Measurements from ENCODE around the gene ADAMTS15.

Gene ADAMTS15, protein sequence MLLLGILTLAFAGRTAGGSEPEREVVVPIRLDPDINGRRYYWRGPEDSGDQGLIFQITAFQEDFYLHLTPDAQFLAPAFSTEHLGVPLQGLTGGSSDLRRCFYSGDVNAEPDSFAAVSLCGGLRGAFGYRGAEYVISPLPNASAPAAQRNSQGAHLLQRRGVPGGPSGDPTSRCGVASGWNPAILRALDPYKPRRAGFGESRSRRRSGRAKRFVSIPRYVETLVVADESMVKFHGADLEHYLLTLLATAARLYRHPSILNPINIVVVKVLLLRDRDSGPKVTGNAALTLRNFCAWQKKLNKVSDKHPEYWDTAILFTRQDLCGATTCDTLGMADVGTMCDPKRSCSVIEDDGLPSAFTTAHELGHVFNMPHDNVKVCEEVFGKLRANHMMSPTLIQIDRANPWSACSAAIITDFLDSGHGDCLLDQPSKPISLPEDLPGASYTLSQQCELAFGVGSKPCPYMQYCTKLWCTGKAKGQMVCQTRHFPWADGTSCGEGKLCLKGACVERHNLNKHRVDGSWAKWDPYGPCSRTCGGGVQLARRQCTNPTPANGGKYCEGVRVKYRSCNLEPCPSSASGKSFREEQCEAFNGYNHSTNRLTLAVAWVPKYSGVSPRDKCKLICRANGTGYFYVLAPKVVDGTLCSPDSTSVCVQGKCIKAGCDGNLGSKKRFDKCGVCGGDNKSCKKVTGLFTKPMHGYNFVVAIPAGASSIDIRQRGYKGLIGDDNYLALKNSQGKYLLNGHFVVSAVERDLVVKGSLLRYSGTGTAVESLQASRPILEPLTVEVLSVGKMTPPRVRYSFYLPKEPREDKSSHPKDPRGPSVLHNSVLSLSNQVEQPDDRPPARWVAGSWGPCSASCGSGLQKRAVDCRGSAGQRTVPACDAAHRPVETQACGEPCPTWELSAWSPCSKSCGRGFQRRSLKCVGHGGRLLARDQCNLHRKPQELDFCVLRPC

DNA sequence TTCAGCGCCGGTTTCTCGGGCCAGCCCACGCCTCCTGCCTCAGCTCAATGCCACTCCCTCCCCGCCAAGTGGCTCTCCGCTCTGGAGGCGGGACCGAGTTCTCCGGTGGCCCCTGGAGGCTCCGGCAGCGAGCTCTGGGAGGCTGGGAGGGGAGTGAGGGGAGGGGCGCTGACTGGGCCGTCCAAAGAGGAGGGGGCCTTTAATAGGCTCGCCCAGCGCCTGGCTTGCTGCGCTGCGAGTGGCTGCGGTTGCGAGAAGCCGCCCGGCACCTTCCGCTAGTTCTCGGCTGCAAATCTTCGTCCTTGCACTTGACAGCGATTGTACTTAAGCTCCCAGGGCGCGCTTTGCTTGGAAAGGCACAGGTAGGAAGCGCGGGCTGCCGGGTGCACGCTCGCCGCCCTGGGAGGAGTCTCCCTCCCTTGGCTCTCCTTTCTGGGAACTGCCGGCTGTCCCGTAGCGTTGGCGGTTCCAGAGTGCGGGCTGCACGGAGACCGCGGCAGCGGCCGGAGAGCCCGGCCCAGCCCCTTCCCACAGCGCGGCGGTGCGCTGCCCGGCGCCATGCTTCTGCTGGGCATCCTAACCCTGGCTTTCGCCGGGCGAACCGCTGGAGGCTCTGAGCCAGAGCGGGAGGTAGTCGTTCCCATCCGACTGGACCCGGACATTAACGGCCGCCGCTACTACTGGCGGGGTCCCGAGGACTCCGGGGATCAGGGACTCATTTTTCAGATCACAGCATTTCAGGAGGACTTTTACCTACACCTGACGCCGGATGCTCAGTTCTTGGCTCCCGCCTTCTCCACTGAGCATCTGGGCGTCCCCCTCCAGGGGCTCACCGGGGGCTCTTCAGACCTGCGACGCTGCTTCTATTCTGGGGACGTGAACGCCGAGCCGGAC lies at the start of gene ADAMTS15:
Gene ADAMTS15, plus strand, starts transcription at position 230 of the 894 bp plus-strand sequence. Its CDS starts 329 bp downstream, at position 559.
- peak; percentile 68 for DNase-seq (ENCODE audit: low spot score)

DNA sequence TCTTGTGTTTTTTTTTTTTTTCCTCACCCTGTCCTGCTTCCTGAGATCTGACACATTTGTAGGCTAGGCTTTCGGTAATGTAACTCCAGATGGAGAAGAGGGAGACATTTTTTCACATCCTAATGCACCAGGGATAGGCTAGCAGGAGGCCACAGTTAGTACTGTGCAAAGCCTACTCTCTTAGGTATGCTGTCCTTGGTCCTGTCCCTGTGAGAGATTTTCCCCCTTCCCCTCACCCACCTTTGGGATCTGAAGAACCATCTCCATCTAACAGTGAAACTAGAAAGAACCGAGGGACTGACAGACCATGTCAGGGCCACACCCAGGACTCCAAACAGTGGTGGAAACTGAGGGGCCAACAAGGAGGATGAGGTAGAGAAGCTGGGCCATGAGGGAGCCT lies 49.2 kb upstream of the ADAMTS15 start:
- no peak for DNase-seq (ENCODE audit: low spot score)

DNA sequence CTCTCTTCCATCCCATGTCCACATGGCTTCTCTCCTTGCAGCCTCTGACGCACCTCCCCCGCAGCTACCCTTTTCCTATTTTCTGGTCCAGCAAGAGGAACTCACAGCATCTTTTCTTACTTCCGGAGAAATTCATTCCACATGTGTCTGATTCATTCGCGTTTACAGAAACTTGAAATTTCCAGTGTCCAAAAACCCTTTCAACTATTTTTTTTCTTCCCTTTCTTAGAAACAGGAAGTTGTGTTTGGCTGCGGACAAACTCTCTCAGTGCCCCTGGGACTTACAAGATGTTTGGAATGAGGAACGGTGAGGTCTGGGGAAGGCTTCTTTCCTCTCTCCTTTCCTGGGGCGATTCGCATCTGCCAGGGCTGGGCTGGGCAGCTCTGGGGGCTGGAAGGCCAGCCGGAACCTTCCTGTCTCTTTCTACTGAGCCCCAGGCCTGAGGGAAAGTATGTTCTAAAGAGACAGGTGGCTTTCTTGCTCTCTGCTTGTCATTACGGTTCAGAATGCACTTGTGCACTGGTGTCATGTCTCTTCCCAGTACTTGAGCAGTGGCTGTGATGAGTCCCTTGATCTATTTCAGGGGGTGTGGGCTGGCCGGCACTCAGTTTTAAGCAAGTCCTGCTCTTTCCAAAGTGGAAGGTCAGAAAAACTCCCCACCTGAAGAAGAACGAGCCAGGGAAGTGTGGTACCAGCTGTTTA lies 47.5 kb upstream of the ADAMTS15 start:
- DNase-seq (ENCODE audit: low spot score) = no peak

DNA sequence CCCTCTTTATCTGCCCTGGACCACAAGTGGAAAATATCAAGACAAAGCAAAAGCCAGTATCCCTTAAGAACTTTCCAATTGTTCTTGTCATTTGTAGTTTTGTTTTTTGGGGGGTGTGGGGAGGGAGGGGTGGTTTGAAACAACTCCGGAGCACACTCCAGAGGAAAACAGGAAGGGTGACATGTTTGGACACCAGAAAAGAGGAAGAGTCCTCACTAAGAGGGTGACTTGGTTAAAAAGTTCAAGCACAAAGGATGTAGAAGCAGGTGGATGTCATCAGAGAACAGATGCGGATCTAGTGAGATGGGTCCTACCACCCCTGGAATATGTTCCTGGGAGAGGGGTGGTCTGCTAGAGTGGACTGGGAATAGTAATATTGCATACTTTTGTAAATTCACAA lies 45.9 kb upstream of the ADAMTS15 start:
- no peak for DNase-seq (ENCODE audit: low spot score)

DNA sequence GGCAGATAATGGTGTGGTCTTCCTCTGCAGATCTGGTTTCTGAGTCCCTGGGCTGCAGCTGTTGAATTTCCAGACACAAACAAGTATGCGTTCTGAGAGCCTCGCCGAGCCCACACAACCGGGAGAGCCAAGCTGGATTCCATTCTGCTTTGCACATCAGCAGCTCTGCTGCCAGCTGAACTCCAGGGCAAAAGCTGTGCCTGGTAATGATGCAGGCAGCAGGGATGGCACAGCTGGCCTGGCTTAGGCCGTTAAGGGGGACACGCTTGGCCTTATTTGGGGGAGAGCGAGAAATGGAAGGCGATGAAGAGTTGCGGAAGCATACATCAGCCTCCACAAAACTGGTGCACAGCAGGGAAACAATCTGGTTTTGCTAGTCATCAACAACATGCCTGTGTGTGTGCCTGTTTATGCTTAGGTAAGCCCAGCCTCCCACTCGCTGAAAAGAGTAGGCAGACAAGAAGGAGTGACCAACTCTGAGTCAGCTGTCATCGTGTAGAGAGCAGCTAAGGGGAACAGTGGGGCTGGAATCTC lies 45.1 kb upstream of the ADAMTS15 start:
- DNase-seq (ENCODE audit: low spot score) = peak; percentile 80

DNA sequence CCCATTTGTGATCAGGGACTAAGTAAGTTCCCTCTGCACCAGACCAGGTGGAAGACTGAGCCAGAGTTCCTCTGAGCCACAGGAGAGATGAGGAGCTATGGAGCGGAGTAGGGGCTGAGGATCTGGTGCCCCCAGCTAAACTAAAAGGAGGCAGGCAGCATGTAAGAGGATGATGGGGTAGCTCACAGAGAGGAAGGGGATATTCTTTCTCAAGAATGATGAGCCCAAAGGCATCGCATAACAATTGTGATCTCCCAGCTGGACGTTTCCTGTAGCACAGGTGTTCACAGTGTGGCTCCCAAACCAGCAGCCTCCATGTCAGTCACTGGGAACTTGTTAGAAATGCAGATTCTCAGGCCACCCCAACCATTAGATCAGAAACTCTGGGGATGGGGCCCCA lies 44.5 kb upstream of the ADAMTS15 start:
- no peak for DNase-seq (ENCODE audit: low spot score)

DNA sequence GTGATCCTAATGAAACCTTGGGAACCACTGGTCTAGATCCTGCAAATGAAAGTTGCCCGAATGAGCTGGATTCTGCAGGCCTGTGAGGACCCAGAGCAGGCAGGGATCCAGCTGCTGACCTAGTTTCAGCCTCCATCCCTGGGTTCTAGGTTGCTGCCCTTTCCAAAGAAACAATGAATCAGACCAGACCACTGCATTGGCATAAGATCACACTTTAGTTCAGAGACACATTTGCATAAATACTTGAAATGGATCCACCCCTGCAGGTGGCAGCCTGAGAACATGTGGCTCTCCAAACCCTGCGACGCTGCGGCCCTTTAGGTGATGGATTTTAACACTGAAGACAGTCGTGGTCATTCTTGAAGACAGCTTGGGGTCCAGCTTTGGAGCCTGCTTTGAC lies 43.7 kb upstream of the ADAMTS15 start:
- DNase-seq (ENCODE audit: low spot score) = peak; percentile 24

DNA sequence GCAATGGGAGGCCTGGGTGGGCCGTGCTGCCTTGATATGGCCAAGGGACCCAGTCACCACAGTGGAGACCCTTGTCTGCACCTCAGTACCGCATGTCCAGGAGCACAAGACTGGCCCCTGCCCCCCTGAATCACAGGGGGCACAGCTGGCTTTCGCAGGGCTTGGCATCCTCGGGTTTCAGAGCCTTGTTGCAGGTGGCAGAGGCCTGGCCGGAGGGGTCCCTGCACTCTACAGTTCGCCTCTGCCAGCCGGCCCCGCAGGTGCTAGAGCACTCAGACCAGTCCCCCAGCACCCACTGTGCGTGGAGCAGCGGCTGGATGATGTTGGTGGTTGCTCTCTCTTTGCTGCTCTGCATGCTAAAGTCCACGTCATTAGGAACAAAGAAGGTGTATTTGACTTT lies 43.0 kb upstream of the ADAMTS15 start:
- DNase-seq (ENCODE audit: low spot score) = no peak

DNA sequence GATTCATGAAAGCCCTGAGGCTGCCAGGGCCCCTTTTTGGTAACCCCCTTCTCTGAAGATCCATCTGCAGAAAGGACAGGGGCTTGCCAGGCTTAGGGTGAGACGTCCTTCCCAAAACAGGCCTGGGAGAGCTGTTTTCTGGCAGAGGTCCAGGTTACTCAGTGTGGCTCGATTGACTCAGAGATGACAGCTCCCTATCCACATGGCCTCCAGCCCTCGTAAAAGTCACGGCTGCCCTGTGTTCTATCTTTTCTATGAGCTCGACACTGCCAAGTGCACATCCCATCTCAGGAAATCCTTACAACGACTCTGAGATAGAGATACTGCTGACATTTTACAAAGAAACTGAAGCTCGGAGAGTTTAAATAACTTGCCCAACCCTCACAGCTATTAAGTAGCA lies 40.5 kb upstream of the ADAMTS15 start:
- DNase-seq (ENCODE audit: low spot score) = peak; percentile 83

DNA sequence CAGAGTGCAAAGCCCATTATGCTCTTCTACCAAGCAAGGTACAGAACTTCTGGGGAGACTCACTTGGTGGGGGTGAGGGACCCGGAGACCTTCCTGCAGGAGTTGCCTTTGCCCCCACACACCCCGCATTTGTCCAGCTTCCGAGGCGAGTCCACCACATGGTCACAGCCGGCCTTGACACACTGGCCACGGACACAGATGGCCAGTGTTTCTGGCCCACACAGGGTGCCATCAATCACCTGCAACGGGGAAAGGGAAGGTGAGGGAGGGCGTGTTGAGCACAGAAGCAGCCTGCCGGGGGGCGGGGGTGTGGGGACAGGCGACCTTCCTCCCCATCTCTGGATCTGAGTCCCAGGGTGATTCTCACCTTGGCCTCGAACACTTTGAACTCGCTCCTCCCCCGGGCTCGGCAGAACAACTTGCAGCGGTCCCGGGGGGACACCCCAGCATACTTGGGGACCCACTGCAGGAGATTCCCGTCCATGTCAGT lies 40.0 kb upstream of the ADAMTS15 start:
- DNase-seq (ENCODE audit: low spot score) = no peak

DNA sequence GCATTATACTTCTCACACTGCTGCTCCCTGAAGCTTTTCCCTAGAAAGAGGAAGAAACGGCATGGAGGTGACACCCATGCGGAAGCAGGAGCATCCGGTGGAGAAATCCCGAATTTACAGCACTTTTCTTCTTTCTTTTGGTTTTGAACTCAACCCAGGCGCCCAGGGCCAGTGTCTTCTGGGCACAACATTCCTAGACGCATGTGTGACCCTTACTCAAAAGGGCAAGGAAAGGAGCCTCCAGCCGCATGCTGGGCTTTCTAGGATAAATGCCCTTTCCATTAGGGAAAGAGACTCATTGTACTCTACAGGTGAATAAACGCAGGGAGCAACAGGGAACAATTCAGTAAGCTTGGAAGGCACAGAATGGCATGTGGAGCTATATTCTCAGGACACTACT lies 39.5 kb upstream of the ADAMTS15 start:
- DNase-seq (ENCODE audit: low spot score) = no peak

DNA sequence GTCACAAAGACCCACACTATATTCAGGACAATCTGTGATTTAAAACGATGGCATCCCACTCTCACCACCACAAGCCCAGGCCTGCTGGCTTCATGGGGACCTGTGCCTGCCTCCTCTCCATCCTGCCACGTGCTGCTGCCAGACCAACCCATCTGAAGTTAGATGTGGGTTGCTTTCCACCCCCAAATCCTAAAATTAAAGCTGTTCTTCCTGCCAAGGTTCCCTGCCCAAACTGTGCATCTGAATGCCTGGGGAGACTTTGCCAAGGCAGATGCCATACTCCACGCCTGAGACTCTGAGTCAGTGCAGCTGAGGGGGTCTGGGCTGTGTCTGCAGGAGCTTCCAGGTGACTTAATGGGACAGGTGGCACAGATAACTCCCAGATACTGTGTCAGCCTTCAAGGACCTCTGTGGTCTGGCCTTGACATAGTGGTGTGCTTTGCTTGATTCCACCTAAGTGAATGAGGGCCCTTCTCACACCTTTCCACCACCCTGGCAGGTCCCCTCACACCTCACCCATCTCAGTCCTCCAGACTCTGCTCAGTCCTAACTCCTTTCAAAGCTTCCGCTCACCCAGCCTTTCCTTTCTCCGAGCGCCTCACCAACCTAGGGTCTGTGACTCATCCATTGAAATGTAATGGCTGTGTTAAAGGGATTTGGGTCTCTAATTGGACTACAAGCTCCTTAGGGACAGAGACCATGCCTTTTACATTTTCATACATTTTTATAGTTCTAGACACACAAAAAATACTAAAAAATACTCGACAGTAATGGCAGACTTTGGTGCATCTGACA lies 38.7 kb upstream of the ADAMTS15 start:
- DNase-seq (ENCODE audit: low spot score) = no peak

DNA sequence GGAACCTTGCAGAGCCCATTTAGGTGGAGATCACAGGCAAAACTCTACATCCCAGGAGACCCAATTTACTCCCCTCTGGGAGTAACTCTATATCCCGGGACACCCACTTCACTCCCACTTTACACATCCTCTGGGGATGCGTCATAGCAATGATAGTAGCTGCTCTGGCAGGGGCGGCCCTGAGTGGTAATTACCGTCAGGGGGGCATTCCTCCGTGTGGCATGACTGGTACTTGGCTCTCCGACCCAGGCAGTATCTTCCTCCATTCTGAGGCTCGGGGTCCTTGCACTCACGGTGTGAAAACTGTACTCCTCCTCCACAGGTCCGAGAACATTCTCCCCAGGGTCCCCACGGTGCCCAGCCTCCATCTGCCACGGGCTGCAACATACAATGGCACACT lies 37.2 kb upstream of the ADAMTS15 start:
- DNase-seq (ENCODE audit: low spot score) = no peak

DNA sequence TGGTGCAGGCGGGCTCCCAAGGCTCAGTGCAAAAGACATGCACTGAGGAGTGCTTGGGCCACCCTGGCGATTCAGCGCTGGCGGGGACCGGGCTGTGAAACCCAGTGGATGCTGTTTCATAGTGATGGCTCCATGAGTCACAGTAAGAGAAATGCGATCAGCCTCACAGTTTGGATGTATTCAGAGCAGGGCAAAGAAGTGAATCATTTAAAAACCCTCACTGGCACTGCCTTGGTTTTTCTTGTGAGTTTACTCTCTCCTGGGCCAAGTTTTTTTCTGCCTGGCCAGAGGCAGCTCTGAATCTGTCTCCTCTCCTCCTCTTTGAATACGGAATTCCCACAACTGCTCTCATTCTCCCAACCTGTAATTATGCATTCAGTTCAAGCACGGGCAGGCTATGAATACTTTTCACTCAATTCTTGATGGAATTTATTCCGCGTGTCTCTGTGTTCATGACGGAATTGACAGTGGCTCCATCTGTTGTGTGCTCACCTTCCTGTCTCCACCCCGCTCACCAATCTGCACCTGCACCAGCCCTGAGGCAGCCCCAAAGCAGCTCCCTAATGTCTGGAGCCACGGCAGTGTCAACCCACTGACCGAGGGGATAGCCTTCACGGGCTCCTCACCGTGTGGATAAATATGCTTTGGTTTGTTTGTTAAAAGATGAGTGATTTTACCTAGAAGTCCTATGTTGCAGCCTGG lies 34.9 kb upstream of the ADAMTS15 start:
- peak; percentile 94 for DNase-seq (ENCODE audit: low spot score)

DNA sequence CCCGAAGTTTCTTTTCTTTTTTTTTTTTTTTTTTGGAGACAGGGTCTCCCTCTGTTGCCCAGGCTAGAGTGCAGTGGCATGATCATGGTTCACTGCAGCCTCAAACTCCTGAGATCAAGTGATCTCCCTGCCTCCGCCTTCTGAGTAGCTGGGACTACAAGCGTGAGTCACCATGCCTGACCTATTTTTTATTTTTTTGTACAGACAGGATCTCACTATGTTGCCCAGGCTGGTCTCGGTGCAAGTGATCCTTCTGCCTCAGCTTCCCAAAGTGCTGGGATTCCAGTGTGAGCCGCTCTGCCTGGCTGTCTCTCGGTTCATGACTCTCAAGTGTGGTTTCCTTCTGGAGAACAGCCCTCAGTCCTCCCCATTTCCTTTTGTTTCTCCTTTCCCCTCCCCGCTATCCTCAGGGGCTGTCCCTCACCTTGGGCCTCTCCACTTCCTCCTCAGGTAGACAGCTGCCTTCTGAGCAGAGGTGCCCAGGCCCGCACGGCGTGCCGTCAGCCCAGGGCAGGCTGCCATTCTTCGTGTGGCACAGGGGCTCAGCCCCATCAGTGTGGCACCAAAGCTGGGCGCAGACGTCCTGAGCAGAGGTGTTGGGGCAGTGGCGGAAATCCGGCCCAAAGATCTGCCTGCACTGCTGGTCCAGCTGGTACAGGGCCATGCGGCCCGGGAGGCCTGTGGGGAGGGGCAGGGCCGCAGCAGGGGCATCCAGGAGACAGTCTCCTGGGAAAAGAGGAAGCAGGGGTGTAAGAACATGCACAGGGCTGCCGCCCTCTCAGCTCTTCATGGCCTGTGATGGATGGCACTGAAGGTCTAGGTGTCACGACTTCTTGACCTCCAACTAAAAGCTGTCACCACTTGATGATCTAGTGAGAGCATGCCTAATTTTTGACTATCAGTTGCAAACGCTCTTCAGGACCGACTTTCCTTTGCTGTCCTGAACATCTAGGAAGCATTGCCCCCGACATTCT lies 34.1 kb upstream of the ADAMTS15 start:
- peak; percentile 36 for DNase-seq (ENCODE audit: low spot score)

DNA sequence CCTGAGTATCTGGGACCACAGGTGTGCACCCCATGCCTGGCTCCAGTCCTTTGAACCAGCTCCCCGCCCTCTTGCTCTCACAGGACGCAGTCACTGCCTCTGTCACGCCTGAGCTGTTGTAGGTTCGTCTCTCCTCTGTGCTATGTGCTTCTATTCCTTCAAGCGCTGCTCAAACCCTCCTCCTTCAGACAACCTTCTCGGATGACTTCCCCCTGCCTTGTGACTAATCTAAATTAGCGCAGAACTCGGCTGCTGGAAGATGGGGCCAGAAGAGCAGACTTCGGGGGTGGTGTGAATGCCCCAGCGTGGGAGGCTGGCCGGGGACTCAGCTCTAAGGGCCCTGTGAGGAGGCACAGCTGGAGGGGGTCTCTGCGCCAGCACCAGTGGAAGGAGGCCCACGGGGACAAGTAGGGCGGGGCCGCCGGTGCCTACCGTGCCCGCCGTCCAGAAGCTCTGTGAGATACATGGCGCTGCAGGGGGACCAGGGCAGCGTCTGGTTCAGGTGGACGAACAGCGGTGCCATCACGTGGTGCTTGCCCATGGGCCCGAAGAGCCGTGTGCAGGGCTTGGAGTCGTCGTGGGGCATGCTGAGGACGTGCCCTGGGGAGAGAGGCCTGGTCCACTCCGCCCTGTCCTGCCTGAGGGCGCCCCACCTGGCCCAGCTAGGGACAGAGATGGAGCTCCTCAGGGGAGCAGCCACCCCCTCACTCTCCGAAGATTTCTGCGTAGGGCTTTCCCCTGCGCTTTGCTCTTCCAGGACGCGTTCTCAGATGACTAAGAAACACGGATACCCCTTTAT lies 32.5 kb upstream of the ADAMTS15 start:
- DNase-seq (ENCODE audit: low spot score) = peak; percentile 94

DNA sequence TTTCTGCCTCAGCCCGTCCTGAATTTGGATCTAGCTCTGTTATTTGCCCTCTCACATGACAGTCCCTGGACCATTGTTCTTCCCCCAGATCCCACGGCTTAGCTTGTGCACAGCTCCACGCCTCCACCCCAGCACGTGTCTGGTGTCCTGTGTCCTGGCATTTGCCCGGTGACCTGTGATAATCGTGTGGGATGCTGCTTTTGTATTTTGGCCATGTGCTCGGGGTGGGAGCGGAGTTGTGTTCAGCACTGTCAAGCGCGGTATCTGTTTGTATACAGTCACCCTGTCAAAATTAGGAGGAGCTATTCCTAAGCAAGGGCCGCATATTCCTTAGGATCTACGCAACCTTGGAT lies 31.9 kb upstream of the ADAMTS15 start:
- DNase-seq (ENCODE audit: low spot score) = no peak

Data from kidney tubule cell (primary cell).